IPS-20b (cell line): ENCODE data around the gene SEMA3E.
A peak's percentile ranks its signal among the peaks of the same experiment; 100 is the strongest.
"Not testable (repeated sequence)": the region's sequence is repeated elsewhere in the genome, so short reads cannot be mapped to it uniquely, and the experiment has no call there.

ENCODE experiments used
- H3K27ac ChIP-seq: one replicate; pipeline ENCODE4 v1.5.1; 2013; ENCODE audit warnings: low read length
- H3K27me3 ChIP-seq: 2 replicates; pipeline ENCODE4 v1.6.1; 2013; ENCODE audit warnings: mild to moderate bottlenecking, low read length, inconsistent platforms; ENCODE audit not compliant: insufficient read depth
- H3K36me3 ChIP-seq: 2 replicates; pipeline ENCODE4 v1.6.1; 2013; ENCODE audit warnings: low read depth, mild to moderate bottlenecking, inconsistent platforms, low read length, moderate library complexity; ENCODE audit not compliant: insufficient read depth
- H3K4me1 ChIP-seq: 2 replicates; pipeline ENCODE4 v1.6.1; 2013; ENCODE audit warnings: mild to moderate bottlenecking, control low read depth, inconsistent platforms, low read length, moderate library complexity; ENCODE audit not compliant: insufficient read depth
- H3K4me3 ChIP-seq: 2 replicates; pipeline ENCODE4 v1.5.1; 2013; ENCODE audit warnings: mild to moderate bottlenecking, low read length, inconsistent platforms
- H3K9ac ChIP-seq: 2 replicates; pipeline ENCODE4 v1.6.1; 2013; ENCODE audit warnings: low read depth, mild to moderate bottlenecking, inconsistent platforms, low read length, moderate library complexity
- H3K9me3 ChIP-seq: 2 replicates; pipeline ENCODE4 v1.6.1; 2013; ENCODE audit warnings: mild to moderate bottlenecking, low read depth, low read length, inconsistent platforms; ENCODE audit not compliant: insufficient read depth

SEMA3E gene

DNA sequence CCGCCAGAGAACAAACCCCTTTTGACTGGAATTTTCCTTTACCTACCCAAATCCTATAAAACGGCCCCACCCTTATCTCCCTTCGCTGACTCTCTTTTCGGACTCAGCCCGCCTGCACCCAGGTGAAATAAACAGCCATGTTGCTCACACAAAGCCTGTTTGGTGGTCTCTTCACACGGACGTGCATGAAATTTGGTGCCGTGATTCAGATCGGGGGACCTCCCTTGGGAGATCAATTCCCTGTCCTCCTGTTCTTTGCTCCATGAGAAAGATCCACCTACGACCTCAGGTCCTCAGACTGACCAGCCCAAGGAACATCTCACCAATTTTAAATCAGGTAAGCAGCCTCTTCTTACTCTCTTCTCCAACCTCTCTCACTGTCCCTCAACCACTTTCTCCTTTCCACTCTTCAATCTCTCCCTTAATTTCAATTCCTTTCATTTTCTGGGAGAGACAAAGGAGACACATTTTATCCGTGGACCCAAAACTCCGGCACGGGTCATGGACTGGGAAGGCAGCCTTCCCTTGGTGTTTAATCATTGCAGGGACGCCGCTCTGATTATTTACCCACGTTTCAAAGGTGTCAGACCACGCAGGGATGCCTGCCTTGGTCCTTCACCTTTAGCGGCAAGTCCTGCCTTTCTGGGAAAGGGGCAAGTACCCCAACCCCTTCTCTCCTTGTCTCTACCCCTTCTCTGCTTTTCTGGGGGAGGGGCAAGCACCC, 188.8 kb downstream of the SEMA3E start:
- not testable (repeated sequence) for H3K9me3 ChIP-seq, H3K27me3 ChIP-seq
- Histone ChIP-seq H3K36me3 (peaks cover 25% of the 10 kb centered on the region), H3K27ac (peak overlapping the region; percentile 57), H3K4me3 (peak overlapping the region; percentile 88), H3K9ac (peak overlapping the region; percentile 96), H3K4me1 (peaks cover 25% of the 10 kb centered on the region)

GRCh38 chr7:83459101-83459929, 189.6 kb downstream of the SEMA3E start:
- Histone ChIP-seq H3K4me1 (peaks cover 25% of the 10 kb centered on the region), H3K4me3 (peak overlapping the region; percentile 88), H3K36me3 (peaks cover 23% of the 10 kb centered on the region), H3K9ac (peak overlapping the region; percentile 35; the same call in 1 of the 2 replicates)
- not testable (repeated sequence) for H3K27ac ChIP-seq, H3K9me3 ChIP-seq, H3K27me3 ChIP-seq

DNA sequence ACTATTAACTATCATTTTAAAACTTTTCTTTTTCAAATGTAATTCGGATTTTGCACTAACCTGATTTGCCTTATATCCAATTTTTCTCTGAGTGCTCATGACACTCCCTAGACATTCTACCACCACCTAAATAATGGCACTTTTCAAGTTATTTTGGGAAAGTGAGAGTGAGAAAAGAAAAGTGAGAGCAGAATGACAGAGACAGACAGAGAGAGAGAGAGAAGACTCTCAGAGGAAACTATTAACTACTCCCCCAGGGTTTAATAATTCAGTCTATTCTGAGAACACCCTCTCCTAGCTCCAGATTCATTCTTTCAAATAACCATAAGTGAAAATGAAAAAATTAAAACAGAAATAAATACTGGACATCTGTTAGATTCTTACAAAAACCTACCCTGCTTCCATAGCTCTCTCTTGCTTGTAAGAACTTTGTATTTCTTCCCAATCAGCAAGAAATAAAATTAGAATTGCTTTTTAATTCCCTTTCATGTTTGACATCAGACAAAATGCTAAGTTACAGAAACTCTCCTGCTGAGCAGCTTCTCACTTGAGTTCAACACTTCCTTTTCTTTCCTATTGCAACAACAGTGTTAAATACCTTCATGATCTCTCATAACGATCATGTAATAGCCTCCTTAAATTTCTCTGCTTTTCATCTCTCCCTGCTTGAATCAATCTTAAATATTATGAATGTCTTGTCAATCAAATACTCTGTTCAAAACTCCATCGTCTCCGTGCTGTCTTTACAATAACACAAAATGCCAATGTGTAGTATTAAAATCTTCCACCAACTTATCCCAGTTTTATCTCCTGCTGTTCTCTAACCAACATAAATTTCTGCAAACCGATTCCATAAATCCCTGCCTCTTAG, 191.7 kb downstream of the SEMA3E start:
- Histone ChIP-seq H3K4me1 (peaks cover 31% of the 10 kb centered on the region), H3K9ac (peak overlapping the region; percentile 26; the same call in 1 of the 2 replicates), H3K4me3 (peak overlapping the region; percentile 52), H3K9me3 (no peaks in the 10 kb centered on the region), H3K27ac (no peak overlapping the region), H3K36me3 (peaks cover 11% of the 10 kb centered on the region), H3K27me3 (no peaks in the 10 kb centered on the region)

GRCh38 chr7:83456413-83456812, 192.5 kb downstream of the SEMA3E start:
- H3K4me1 ChIP-seq = peaks cover 38% of the 10 kb centered on the region
- H3K36me3 ChIP-seq = peaks cover 6% of the 10 kb centered on the region; the same call in 1 of the 2 replicates
- H3K27ac ChIP-seq = no peak overlapping the region
- H3K9ac ChIP-seq = no peak overlapping the region
- H3K4me3 ChIP-seq = no peak overlapping the region
- no peaks in the 10 kb centered on the region for H3K27me3 ChIP-seq
- H3K9me3 ChIP-seq = no peaks in the 10 kb centered on the region

DNA sequence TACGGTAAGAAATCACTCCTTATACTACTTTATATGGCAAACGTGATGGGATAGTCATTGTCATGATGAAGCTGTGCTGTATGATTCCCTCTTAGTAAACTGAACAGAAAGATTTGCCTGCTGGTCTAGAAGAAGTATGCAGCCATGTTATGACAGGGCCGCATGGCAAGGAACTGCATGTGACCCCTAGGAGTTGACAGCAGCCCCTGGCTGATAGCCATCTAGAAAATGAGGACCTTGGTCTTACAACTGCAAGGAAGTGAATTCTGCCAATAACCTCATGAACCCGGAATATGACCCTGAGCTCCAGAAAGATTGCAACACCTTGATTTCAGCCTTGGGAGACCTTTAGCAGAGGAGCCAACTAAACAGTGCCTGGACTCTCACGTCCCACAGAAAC, 193.3 kb downstream of the SEMA3E start:
- H3K9ac ChIP-seq = no peak overlapping the region
- H3K4me3 ChIP-seq = no peak overlapping the region
- 0 out of 2 replicates have a peak, but pooled peaks cover under 1% of the 10 kb centered on the region for H3K36me3 ChIP-seq
- no peaks in the 10 kb centered on the region for H3K27me3 ChIP-seq
- no peak overlapping the region for H3K27ac ChIP-seq
- no peaks in the 10 kb centered on the region for H3K9me3 ChIP-seq
- peaks cover 45% of the 10 kb centered on the region for H3K4me1 ChIP-seq

DNA sequence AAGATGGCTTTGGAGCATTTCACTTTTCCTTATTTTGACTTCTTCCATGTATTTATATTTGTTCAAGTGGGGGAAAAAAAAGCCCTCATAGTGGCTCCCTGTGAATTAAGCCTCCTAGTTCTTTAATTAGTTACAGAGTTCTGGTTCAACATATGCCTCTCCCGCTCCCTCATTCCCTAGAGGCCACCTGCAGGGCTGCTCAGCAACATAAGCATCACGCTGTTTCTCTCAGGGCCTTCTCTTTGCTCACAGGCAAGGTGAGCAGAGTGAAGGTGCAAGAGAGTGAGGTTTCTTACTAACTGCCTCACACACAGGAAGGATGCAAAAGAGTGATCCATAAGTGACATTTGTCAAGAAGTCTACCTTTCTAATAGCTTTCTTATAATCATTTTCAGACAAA, 196.7 kb downstream of the SEMA3E start:
- H3K9me3 ChIP-seq = no peaks in the 10 kb centered on the region
- H3K27me3 ChIP-seq = no peaks in the 10 kb centered on the region
- H3K4me1 ChIP-seq = peaks cover 31% of the 10 kb centered on the region
- no peak overlapping the region for H3K27ac ChIP-seq
- peak overlapping the region; percentile 2; the same call in 1 of the 2 replicates for H3K9ac ChIP-seq
- H3K36me3 ChIP-seq = no peaks in the 10 kb centered on the region
- H3K4me3 ChIP-seq = no peak overlapping the region

- H3K27me3 ChIP-seq = no peaks in the 10 kb centered on the region
- peak overlapping the region; percentile 2; the same call in 1 of the 2 replicates for H3K9ac ChIP-seq
- H3K36me3 ChIP-seq = no peaks in the 10 kb centered on the region
- peaks cover 26% of the 10 kb centered on the region for H3K4me1 ChIP-seq
- H3K4me3 ChIP-seq = no peak overlapping the region
- H3K27ac ChIP-seq = no peak overlapping the region
- no peaks in the 10 kb centered on the region for H3K9me3 ChIP-seq
Observed at GRCh38 chr7:83451501-83452045, 197.4 kb downstream of the SEMA3E start.

DNA sequence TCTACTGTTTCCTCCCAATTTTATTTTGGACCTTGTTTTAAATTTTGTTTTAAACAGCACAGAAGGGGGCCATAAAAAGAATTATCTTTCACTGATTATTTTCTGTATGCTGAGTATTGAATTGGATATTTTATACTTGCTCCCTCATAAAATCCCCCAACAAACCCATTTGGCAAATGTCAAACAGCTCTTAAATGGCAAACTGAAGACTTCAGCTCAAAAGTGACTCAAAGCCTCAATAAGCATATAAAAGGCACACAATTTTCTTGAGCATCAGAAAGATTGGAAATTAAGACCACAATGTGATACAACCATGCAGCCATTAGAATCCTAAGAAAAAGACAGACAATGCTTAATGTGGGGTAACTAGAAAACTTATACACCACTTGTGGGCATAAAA, 199.2 kb downstream of the SEMA3E start:
- no peak overlapping the region for H3K9ac ChIP-seq
- no peaks in the 10 kb centered on the region for H3K27me3 ChIP-seq
- H3K9me3 ChIP-seq = no peaks in the 10 kb centered on the region
- peaks cover 29% of the 10 kb centered on the region for H3K4me1 ChIP-seq
- no peaks in the 10 kb centered on the region for H3K36me3 ChIP-seq
- no peak overlapping the region for H3K4me3 ChIP-seq
- H3K27ac ChIP-seq = no peak overlapping the region

GRCh38 chr7:83447681-83448080, 201.3 kb downstream of the SEMA3E start:
- no peaks in the 10 kb centered on the region for H3K9me3 ChIP-seq
- H3K27me3 ChIP-seq = no peaks in the 10 kb centered on the region
- no peak overlapping the region for H3K9ac ChIP-seq
- H3K4me1 ChIP-seq = peaks cover 28% of the 10 kb centered on the region
- no peak overlapping the region for H3K4me3 ChIP-seq
- no peak overlapping the region for H3K27ac ChIP-seq
- no peaks in the 10 kb centered on the region for H3K36me3 ChIP-seq

- Histone ChIP-seq H3K9me3 (no peaks in the 10 kb centered on the region), H3K27ac (no peak overlapping the region), H3K9ac (peak overlapping the region; percentile 54; the same call in 1 of the 2 replicates), H3K4me3 (peak overlapping the region; percentile 40), H3K36me3 (no peaks in the 10 kb centered on the region), H3K27me3 (no peaks in the 10 kb centered on the region), H3K4me1 (peaks cover 22% of the 10 kb centered on the region)
Observed at GRCh38 chr7:83446102-83446669, 202.8 kb downstream of the SEMA3E start.

GRCh38 chr7:83442911-83443310, 206.0 kb downstream of the SEMA3E start:
- Histone ChIP-seq H3K27me3 (no peaks in the 10 kb centered on the region), H3K9me3 (no peaks in the 10 kb centered on the region), H3K4me3 (no peak overlapping the region), H3K27ac (no peak overlapping the region), H3K9ac (no peak overlapping the region), H3K36me3 (no peaks in the 10 kb centered on the region), H3K4me1 (peaks cover 23% of the 10 kb centered on the region)
